HG03432 (cell line): ENCODE data around the gene SIX6.
"Not testable (repeated sequence)": the region's sequence is repeated elsewhere in the genome, so short reads cannot be mapped to it uniquely, and the experiment has no call there.

Experiments used
- ATAC-seq: cut with Tn5 transposase; IDR thresholded peaks from one replicate; pipeline ENCODE4 v1.9.1; 2021; ENCODE audit warnings: mild to moderate bottlenecking, moderate library complexity; ENCODE audit not compliant: unreplicated experiment

Gene SIX6

GRCh38 chr14:60508707-60509437, at the start of gene SIX6:
SIX6 (plus strand) TSS chr14:60509146; CDS start chr14:60509399, 253 bp downstream.
- no peak for ATAC-seq

DNA sequence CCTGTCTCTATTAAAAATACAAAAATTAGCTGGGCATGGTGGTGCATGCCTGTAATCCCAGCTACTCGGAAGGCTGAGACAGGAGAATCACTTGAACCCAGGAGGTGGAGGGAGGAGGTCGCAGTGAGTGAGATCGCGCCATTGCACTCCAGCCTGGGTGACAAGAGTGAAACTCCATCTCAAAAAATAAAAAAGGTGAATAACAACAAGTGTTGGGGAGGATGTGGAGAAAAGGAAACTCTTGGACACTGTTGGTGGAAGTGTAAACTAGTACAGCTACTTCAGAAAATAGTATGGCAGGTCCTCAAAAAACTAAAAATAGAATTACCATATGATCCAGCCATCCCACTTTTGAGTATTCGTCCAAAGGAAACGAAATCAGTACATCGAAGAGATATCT, 28.7 kb upstream of the SIX6 start:
- ATAC-seq: not testable (repeated sequence)

- no peak for ATAC-seq
Measured at GRCh38 chr14:60482743-60483142, 26.2 kb upstream of the SIX6 start.

GRCh38 chr14:60485057-60485597, 23.8 kb upstream of the SIX6 start:
- no peak for ATAC-seq

- ATAC-seq: no peak
Measured at GRCh38 chr14:60485598-60486251, 23.2 kb upstream of the SIX6 start, which contains the start of gene C14orf39. C14orf39 (minus strand) TSS chr14:60486063; CDS start chr14:60485078, 985 bp downstream.

GRCh38 chr14:60487211-60487610, 21.7 kb upstream of the SIX6 start:
- ATAC-seq: no peak

GRCh38 chr14:60488175-60488574, 20.8 kb upstream of the SIX6 start:
- no peak for ATAC-seq

DNA sequence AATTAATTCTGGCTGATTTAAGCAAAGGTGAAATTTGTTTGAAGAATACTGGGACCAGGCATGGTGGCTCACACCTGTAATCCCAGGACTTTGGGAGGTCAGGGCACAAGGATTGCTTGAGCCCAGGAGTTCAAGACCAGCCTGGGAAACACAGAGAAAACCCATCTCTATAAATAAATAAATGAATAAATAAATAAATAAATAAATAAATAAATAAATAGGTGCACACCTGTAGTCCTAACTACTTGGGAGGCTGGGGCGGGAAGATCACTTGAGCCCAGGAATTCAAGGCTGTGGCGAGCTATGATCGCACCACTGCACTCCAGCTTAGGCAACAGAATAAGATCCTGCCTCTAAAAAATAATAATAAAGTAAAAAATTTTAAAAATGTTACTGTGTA, 18.7 kb upstream of the SIX6 start:
- no peak for ATAC-seq

DNA sequence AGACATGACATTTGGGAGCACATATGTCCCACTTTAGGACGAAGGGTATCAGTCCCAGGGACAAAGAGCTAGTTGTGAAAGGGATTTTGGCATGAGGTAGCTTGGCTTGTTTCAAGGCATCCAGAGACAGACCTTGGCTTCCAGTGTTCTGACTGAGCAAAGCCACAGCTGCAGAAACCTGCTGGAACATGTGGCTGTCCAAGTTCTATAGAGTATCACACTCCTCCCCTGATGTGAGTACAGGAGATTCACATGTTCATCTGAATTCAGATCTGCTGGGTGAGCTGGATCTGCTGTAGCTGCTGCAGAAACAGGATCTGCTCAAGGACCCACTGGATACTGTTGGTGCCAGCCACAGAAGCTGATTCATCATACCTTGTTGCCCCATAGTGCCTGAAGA, 13.0 kb upstream of the SIX6 start:
- ATAC-seq: no peak

GRCh38 chr14:60502541-60502940, 6.4 kb upstream of the SIX6 start:
- ATAC-seq: no peak

- ATAC-seq: no peak
Measured at GRCh38 chr14:60505448-60505847, 3.5 kb upstream of the SIX6 start.

- no peak for ATAC-seq
Measured at GRCh38 chr14:60506010-60506409, 2.9 kb upstream of the SIX6 start.

- ATAC-seq: no peak
Measured at GRCh38 chr14:60506462-60506984, 2.4 kb upstream of the SIX6 start.

DNA sequence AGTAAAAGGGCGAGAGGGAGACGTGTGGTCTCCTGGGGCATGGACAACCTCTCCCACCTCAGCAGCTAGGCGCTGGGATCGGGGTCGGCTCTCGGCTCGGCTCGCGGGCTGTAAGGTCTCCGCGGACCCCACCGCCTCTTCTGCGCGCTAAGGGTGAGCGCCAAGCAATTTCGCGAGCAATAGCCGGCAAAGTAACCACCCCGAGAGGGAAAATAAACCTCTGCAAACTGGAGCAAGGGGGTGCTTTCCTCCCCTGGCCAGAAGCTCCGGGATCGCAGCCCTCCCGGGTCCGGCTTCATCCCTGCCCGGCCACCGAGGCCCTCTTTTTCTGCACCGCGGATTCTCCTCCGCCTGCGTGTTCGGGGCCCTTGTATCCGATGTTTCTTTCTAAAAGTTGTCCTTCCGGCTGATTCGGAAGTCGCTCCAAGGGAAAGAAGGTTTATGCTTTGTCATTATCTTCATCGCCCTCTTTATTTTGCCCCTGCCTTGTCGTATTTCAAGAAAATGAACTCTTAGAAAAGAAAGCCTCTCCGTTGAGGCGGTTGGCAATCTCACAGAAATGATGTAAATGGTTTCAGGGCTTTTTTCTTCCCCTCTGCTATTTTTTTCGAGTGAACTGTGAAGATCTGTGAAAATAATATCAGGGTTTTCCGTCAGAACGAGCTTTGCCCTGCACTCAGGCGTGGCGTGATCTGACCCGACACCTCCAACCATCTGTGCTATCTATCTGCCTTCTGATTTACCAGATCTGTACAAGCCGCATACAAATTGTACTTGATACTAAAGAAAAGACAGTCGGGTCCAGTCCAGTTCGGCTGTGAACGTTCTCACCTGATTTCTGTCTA, 1.7 kb upstream of the SIX6 start:
- no peak for ATAC-seq

DNA sequence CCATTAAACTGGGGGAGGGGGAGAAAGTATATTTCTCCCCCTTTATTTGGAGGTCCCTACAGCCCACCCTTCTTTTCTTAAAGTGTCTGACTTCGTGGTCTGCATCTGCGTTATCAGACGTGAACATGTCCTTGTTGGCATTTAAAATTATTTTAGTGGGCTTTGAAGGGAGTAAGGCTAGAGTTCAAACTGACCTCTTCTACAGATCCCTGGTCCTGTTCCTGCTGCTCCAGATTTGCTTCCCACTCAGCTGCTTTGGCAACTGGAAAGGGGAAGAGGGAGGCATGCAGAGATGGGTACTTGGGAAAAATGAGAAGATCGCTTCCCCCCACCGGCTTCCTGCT, 611 bp upstream of the SIX6 start:
- no peak for ATAC-seq

GRCh38 chr14:60509438-60510253, 700 bp downstream of the SIX6 start:
- no peak for ATAC-seq

DNA sequence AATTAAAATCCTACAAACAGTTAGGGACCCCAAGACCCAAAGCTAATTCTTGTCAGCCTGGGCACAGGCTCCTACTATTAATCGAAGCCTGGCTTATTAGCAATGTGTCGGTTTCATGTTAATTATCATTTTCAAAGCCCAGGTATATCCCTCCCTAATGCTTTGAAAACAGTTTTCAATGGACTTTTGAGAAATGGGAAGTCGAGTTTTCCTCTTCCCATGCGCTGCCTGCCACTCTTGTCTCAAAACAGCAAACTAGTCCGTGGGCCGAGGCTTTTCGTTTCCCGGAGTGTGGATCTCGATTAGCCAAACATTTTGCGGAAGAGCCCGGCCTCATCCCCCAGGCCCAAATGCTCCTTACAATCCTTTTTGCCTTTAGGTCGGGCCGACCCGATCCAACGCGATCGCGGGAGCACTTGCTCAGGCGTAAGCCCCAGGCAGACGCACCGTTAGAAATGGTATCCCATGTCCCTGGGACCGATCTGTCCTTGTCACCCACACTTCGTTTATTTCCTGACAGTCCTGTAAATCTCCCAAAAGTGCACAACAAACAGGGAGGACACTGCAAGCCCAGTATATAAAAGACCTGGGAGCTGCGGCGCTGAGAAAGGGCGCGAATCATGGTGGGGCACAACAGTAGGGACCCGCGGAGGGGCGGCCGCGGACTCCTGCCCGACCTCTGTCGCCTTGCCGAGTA, 1.5 kb downstream of the SIX6 start:
- ATAC-seq: no peak

DNA sequence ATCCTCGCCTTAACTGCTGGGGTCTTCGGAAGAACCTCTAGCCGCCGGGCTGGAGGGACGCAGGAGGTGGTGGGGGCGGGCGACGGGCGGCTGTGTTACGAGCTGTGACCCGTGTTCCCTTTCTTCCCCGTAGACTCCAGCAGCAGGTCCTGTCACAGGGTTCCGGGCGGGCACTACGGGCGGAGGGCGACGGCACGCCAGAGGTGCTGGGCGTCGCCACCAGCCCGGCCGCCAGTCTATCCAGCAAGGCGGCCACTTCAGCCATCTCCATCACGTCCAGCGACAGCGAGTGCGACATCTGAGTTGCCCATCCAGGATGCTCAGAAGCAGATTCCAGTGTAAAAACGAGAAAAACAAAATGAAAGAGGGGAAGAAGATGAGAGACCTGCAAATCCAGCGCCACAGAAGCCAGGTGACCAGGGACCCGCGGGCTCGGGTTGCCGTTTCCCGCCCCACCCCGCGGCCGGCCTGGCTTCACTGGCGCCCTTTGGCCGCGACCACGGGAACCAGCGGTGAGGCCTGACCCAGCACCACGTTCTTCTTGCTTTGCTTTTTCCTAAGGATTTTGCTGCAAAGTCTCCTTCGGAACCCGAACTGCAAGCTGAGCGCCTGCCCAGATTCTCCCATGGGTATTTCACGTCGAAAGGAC, 2.1 kb downstream of the SIX6 start:
- no peak for ATAC-seq

DNA sequence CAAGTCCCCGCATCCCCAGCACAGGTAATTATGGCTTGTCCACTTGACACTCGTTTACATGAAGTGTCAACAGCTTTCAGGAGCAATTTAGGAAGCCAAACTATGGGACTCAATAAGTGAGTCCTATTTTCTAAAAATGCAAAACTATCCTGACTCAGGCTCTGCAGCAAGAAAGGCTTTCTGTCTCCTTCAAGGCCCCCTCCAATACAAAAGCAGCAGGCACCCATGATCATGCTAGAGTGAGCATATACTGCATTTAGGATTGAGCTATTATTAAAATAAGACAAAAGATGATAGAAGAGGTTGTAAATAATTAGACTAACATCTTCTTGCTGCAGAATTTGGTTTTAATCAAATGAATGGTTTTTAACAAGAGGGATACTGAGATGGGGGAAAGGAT, 3.2 kb downstream of the SIX6 start:
- ATAC-seq: no peak
